ENCODE results near the gene RSKR.

GRCh38 chr17:28643983-28644786, 30.2 kb upstream of the RSKR start:
- no peak for TF ChIP-seq ATF7 (IDR thresholded peaks at IDR 0.05)
- TF ChIP-seq ZEB2 (IDR thresholded peaks at IDR 0.05): peak; percentile 19; the same call in 1 of the 2 replicates
- TF ChIP-seq SMC3 (conservative IDR thresholded peaks at IDR 0.05; ENCODE audit: insufficient read depth, low read depth, low read length): 0 out of 2 replicates have a peak, but pooled peaks have one; percentile 37
- no peak for TF ChIP-seq ZNF24 (IDR thresholded peaks at IDR 0.05)
- TF ChIP-seq MEF2A (IDR thresholded peaks at IDR 0.05; ENCODE audit: control insufficient read depth, low read depth, low read length): 0 out of 2 replicates have a peak, but pooled peaks have one; percentile 20
- 0 out of 4 replicates have a peak, but pooled peaks of 1 of the 2 experiments have one; percentile 11 for TF ChIP-seq NONO (IDR thresholded peaks at IDR 0.05; ENCODE audit: low read depth in 2 of 2, low read length in 1 of 2)
- TF ChIP-seq HMGXB4 (CRISPR knock-in tag; IDR thresholded peaks at IDR 0.05): 0 out of 2 replicates have a peak, but pooled peaks have one; percentile 26
- TF ChIP-seq THAP7 (CRISPR knock-in tag; IDR thresholded peaks at IDR 0.05): no peak
- no peak for TF ChIP-seq MXI1 (IDR thresholded peaks at IDR 0.05; ENCODE audit: low read depth, low read length)
- TF ChIP-seq MTA2 (IDR thresholded peaks at IDR 0.05; ENCODE audit: low read depth): no peak
- no peak for TF ChIP-seq ZSCAN29 (IDR thresholded peaks at IDR 0.05)
- TF ChIP-seq TAF1 (IDR thresholded peaks at IDR 0.05; ENCODE audit: control insufficient read depth, extremely low read depth, insufficient read depth, low read length, severe bottlenecking): peak; percentile 11

Data from K562 (cell line).